GM21619 (cell line): Measurements from ENCODE around the gene FAM184A.

Experiments used
- ATAC-seq: cut with Tn5 transposase; IDR thresholded peaks from one replicate; pipeline ENCODE4 v1.9.1; 2021; ENCODE audit not compliant: unreplicated experiment

FAM184A gene

DNA sequence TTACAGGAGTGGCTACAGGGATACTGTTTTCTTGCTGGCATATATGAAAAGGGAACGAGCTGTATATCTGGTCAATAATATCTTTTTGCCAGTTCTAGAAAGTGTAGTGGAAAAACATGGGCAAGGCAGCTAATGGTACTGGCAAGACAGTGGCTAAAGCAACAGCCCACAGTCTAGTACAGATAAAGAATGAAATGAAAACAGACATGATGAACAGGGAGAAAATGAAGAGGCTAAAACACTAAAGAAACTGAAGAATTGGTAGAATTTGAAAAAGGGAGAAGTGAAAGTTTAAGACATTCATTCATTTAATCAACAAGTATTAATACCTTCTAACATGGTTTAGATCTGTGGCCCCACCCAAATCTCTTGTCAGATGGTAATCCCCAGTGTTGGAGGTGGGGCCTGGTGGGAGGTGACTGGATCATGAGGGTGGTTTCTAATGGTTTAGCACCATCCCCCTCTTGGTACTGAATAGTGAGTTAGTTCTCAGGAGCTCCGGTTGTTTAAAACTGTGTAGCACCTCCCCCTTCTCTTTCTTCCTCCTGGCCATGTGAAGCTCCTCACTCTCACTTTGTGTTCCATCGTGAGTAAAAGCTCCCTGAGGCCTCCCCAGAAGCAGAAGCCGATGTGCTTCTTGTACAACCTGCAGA, 18.1 kb downstream of the FAM184A start:
- no peak for ATAC-seq

DNA sequence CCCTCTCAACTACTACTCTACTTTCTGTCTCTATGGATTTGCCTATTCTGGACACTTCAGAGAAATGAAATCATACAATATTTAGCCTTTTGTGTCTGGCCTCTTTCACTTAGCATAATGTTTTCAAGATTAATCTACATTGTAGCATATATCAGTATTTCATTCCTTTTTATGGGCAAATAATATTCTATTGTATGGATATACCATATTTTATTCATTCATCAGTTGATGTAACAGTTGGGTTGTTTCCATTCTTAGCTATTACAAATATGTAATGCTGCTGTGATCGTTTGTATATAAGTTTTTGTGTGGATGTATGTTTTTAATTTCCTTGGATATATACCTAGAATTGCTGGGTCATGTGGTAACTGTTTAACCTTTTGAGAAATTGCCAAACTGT, 23.4 kb downstream of the FAM184A start:
- no peak for ATAC-seq

DNA sequence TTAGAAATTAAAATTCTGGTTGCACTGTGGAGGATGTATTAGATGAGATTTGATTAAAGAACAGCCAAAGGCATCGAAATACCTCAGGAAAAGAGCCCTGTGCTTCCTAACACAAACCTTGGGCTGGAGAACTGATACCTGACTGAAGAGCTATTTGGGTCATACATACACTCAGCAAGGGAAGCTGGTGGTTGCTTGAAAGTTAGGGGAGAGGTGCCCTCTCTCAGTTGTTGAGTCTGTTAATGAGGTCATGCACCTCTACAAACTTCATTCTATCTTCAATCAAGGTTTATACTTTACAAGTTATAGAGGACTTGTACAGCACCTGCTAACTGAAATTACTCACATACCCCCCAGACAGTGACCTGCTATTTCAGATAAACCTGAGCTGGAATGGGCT, 25.5 kb downstream of the FAM184A start:
- ATAC-seq: no peak

DNA sequence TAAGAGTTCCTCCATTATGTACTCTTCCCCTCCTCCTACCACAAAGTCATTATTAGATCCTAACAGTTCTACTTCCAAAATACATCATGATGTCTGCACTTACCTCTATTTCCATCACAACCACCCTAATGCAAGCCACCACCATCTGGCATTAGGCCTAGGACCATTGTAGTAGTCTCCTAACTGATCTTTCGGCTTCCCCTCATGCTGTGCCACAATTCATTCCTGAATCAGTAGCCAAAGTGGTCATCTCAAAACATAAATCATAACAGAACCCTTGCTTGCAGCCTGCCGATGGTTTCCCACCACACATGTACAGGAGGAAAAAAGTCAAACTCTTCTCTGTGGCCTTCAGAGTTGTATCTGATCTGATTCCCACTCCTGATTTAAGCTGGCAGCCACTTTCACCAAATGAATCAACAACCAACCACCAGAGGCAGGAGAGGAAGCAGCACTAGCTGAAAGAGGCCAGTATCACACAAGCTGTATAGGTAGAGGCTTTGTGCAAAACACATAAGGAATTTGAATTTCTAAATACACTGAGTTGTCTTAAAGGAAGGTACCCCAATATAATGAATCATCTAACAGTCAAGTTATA, 26.1 kb downstream of the FAM184A start:
- ATAC-seq: peak; percentile 61

DNA sequence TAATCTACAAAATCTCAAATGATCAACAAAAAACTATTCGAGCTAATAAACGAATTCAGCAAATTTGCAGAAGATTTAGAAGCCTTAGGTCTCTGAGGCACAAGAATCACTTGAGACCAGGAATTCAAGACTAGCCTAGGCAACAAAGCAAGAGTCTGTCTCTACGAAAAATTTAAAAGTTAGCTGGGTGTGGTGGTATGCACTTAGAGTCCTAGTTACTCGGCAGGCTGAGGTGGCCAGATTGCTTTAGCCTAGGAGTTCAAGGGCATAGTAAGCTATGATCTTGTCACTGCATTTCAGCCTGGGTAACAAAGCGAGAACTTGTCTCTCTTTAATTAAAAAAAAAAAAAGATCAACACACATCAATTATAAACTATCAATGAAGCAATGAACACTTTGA, 34.2 kb downstream of the FAM184A start:
- ATAC-seq: no peak

DNA sequence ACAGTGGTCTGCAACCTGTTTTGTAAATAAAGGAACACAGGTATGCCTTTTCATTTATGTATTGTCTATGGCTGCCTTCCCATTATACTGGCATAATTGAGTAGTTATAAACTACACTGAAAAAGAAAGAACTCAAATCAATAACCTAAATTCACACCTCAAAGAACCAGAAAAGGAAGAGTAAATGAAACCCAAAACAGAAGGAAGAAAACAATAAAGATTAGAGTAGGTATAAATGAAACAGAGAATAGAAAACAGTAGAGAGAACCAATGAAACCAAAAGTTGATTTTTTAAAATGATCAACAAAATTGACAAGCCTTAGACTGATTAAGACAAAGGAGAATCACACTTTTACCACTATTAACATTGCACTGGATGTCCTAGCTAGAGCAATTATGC, 34.7 kb downstream of the FAM184A start:
- ATAC-seq: peak; percentile 81

DNA sequence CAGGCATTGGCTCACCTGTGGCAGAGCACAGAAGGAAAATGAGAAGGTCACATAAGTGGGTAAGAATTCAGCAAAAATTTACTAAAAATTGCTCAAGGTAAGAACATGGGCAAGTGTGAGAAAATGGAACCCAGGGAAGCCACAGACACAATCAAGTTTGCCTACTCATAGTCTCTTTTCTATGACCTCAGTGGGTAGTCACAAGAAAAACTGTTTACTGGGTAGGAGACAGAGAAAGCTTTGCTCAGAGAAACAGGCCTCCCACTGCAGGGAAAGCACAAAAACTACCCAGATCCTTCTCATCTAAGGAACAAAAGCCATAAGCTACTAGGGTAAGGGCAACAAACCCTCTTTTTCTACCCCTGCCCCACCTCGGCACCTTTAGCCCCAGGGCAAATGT, 35.2 kb downstream of the FAM184A start:
- ATAC-seq: no peak

DNA sequence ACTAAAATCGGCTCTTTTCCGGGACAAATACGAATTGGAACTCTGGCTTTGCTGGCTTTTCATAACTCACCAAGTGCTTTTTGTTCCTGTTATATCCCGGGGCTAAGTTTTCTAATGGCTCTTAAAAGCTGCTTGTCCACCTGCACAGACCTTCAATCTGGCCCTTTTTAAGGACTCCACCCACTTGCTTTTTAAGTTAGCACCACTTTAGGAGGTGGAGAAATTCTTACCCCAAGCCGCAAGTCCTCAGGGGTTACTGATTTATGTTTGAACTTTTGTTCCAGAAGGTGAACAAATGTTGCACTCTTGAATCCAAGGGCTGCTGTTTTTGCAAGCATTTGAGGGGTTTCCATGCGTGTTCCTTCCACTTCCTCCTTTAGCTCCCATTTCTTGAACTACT, 37.8 kb downstream of the FAM184A start:
- no peak for ATAC-seq

DNA sequence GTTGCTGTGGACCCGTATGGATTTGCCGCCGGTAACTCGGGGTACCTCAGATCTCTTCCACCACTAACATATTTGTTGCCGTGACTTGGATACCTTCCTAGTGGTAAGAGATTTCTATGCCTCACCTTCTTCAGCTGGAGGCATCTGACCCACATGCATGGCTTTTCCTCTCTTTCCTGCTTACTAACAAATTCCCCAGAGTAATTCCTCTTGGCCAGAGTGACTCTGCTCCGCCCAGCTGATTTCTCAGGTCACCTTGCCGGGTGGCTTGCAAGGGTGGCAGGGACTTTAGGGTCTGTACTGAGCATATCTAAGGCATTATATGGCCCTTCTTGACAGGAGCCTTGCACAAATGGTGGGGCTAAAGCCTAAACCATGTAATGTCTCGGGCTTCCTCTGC, 38.2 kb downstream of the FAM184A start:
- no peak for ATAC-seq

DNA sequence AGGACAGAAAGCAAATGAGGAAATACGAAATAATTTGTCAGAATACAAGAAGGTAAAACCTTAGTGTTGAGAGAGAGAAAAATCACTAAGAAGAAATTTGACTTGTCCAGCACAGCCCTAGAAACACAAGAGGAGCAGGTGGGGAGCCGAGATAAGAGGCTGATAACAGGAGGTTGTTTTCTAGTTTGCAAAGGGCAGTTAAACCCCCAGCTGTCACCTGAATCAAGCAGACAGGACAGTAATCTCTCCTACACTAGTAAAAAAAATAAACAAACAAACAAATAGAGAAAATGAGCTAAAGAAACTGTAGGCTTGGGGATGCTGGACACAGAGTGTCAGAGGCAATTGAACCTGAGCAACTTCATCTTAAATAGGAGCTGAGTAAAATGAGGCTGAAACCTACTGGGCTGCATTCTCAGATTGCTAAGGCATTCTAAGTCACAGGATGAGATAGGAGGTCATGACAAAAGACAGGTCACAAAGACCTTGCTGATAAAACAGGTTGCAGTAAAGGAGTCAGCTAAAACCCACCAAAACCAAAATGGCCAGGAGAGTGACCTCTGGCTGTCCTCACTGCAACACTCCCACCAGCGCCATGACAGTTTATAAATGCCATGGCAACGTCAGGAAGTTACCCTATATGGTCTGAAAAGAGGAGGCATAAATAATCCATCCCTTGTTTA, 40.4 kb downstream of the FAM184A start:
- no peak for ATAC-seq

DNA sequence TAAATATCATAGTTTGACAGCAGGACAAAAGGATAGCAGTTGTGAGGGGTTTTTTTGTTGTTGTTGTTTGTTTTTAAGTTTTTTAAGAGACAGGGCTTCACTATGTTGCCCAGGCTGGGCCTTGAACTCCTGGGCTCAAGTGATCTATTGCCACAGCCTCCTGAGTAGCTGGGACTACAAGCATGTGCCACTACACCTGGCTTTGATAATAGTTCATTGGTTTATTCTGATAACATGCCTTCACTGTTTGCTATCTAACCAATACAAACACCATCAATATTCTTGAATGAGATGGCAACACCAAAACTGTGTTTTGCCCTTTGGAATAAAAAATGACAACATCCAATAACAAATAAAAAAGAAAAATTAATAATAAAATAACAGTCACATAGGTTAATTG, 41.2 kb downstream of the FAM184A start:
- no peak for ATAC-seq

DNA sequence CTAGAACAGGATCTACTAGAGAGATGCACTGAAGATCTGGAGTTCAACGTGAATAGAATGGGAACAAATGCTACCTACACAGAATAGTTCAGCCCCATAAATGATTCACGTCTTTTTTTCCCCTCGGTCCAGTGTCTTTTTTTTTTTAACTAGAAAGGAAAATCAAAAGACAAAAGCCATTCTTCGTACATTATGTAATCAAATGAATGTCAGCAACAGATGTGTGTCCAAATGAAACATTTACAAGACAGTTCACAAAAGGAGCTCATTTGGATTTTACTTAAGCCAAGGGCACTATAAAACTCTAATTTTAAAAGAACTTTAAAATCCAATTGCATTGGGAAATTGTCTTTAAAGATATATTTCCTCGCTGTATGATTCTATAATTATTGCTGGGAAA, 42.4 kb downstream of the FAM184A start:
- ATAC-seq: no peak

DNA sequence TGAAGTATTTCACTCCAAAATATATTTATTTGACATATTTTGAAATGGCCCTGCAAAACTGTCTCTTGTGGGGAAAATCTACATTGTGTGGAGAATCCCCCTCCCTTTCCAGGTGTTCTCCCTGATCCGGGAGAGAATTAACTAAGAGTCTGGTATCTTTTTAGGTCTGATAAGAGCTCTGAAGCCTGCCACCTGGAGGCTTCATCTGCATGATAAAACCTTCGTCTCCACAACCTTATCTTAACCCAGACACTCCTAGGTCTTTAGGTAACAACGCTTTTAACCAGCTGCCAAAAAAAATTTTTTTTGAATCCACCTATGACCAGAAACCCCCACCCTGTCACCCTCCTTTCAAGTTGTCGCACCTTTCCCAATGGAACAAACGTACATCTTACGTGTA, 43.0 kb downstream of the FAM184A start:
- no peak for ATAC-seq

DNA sequence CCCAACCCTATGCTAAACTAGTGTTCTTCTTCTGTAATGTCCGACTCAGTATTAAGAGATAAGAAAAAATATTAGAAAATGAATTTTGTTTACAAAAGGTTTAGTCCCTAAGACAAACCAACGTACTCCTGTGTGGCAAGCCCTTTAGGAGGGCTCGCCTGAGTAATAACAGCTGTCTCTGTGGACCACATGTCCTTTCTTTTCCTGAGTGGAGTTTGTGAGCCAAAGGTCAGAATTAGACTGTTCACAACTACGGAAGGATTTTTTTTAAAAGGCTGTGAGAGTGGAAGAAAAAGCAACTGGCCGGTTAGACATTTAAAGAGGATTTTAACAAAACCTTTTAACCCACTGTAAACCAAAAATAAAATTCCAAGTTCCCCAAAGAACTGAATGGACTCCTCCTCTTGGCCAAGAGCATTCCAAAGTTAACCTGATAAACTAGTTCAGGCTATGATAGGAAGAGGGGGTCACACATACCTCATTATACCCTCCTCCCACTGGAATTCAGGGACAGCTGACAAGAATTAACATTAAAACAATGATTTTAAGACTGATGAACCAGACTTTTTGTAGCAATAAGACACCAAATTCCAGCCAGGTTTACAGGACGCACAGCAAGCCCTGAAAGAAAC, 43.5 kb downstream of the FAM184A start:
- ATAC-seq: no peak

DNA sequence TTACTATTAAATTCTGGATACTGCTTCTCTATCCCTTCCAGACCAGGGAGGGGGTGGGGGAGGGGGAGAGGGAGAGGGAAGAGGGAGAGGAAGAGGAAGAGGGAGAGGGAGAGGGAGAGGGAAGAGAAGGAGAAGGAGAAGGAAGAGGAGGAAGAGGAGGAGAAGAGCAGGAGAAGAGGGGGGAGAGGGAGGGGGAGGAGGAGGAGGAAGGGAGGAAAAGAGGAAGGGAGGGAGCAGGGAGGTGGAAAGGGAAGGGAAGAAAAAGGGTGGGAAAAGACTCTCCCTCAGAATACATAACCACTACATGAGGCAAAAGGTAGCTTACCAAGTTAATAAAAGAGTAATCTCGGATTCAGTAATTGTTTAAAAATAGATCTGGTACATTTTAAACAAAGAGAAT, 46.0 kb downstream of the FAM184A start:
- ATAC-seq: no peak

DNA sequence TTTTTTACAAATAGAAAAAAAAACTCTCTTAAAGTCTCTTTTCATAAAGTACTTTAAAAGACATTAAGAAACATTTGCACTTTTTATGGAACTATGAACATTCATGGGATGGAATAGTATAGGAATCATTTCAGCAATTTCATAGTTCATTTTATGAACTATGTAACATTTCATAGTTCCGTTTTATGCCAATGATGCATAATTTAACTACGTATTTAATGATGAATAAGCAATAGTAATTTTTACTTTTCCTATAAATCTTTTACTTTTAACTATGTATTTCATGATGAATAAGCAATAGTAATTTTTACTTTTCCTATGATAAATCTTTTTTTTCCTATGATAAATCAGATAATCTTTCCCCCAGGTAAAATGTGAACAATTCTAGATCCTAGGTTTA, 47.7 kb downstream of the FAM184A start:
- ATAC-seq: no peak

DNA sequence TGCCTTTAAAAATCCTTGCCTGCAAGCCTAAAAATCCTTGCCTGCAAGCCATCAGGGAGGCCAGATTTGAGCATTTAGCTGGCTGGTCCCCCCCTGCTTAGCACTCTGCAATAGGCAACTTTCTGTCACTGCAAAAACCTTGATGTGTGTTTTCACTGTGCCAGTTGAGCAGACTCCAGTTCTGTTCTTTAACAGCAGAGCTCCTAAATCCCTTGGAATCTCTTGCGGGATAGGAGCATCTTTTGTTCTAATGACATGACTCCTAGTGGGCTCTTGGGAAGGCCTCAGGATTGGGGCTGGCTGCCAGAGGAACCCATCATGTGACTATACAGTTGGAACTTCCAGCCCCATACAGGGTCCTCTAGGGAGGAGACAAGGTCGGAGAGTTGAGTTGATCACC, 50.4 kb downstream of the FAM184A start:
- no peak for ATAC-seq

DNA sequence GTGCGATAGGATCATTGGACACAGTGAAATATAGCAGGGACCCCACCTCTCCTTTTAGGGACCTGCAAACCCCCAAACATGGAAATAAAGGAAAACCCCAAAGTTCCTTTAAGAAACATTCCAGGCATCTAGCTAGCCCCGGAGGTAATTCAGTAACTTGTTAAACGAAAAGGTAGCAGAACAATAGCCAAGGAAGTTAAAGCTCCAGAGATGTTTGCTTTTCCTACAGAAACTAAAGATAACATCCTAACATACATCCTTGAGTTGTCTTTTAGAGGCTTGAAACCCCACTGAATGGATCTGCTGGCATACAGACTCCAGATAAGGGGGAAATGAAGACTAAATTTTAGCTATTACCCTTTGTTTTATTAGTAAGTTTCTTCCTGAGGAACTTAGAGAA, 51.0 kb downstream of the FAM184A start:
- no peak for ATAC-seq

DNA sequence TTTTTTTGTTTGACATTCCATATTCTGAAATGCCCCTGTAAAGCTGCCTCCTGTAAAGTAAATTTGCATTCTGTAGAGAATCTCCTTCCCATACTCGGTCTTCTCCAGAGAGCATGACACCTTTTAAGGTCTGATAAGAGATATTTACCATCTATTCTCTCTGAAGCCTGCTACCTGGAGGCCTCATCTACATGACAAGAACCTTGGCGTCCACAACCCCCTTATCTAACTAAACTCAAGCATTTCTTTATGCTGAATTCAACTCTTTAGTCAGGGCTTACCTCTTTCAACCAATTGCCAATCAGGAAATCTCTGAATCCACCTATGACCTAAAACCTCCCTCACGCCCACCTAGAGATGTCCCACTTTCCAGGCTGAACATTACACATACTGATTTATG, 51.6 kb downstream of the FAM184A start:
- no peak for ATAC-seq

DNA sequence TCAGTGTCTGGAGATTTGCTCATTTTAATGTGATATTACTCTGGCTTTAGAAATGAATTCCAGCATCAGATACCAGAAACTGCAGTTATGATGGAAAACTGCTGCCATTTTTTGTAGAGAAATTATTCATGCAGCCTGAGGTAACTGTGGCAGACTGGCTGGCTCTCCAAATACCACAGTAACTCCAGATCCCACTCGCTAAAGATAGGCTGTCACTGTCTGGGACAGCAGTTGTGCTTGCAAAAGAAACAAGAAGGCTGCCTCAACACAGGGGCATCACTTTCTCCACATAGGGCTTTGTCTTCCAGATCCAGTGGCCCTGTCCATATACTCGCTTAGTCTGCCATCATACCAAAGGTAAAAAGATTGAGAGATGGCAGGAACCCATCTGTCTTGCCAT, 52.7 kb downstream of the FAM184A start:
- ATAC-seq: no peak

DNA sequence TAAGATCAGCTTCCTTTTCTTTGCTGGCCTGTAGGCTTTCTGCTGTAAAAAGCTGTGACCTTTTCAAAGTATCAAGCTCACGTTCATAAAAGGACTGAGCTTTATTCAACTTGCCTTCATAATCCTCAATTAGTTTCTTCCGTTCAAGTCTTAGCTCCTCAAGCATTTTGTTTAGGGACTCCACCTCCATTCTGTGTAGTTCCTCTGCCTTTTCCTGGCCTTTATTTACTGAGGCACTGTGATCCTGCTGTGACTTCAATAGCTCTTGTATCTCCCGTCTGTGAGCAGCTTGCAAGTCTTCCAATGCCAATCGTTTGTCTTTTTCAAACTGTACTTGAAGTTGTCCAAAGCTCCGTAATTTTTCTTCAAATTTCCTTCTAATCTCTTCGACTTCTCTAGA, 54.4 kb downstream of the FAM184A start:
- no peak for ATAC-seq

DNA sequence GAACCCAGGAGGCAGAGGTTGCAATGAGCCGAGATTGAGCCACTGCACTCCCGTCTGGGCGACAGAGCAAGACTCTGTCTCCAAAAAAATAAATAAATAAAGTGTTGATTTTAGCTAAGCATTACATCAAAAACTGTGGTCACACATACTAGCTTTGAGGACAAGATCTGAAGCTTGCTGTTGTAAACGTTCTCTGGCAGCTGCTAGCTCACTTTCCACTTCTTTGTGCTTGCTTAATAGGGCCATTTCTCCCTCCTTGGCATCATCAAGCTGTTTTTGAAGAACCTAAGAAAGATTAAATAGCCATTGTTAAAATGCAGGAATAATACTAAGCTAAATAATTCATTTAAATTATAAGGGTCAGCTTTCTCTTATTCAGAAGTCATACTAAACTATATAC, 55.7 kb downstream of the FAM184A start:
- no peak for ATAC-seq
